ENCODE measurements around the gene PRADC1.

The PRADC1 gene

GRCh38 chr2:73185965-73186364 lies 47.1 kb downstream of the PRADC1 start:
- DNase-seq (ENCODE audit: low read depth) = no peak
- no peak overlapping the region for H3K4me3 ChIP-seq (ENCODE audit: control insufficient read depth, low read depth, low read length)
- no peak for TF ChIP-seq CTCF (IDR thresholded peaks at IDR 0.05; ENCODE audit: control insufficient read depth, insufficient read depth, low read depth, low read length, missing control alignments)
